Testis (tissue), 2 donors: ENCODE results near the gene URGCP.

Experiments used
- POLR2A ChIP-seq: fragments of 450-650 bp; IDR thresholded peaks from one replicate; pipeline ENCODE4 v1.6.1; 2017; ENCODE audit warnings: antibody characterized with exemption, mild to moderate bottlenecking, moderate library complexity
- TF ChIP-seq, protein P1 (sequence below), 3 experiments: fragments of 450-650 bp in 2 of 3; fragments of 200-600 bp in 1 of 3; sonication (generic) in 1 of 3; IDR thresholded peaks; one replicate each; pipeline ENCODE4 v1.5.1; 2016 to 2019; ENCODE audit warnings: antibody characterized with exemption in 3 of 3, mild to moderate bottlenecking in 2 of 3, moderate library complexity in 1 of 3

DNA sequence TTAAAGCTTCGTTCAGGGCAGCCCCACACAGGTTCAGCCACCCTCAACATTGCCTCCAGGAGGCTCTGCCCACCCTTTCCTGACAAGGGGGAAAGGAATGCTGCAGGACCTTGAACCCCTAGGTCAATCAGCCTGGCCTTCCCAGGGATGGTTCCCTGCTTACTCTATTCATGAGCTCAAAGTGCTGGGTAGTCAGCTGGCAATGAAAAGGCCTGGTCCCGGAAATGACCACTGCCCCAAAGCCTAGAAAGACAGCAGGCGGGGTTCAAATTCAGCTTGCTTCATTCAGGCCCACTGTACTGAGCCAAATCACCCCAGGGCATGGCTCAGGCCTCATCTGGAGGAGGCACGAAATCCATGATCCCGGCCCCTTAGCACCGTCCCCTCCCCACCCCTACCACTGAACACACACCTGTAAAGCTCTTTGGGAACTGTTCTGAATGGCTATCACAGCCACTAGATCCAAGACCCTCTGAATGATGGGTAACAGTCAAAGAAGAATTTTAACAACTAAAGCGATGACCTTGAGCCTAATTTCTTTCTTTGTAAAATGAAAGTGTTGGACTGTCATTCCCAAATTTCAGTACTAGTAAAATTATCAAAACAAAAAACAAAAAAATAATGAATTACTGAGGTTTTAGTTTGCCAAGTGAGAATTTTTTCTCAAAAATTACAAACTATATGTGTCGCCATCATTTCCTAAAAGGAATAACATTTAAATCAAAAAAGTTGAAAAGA lies 1.0 kb downstream of the URGCP start:
- TF ChIP-seq, protein P1, sequence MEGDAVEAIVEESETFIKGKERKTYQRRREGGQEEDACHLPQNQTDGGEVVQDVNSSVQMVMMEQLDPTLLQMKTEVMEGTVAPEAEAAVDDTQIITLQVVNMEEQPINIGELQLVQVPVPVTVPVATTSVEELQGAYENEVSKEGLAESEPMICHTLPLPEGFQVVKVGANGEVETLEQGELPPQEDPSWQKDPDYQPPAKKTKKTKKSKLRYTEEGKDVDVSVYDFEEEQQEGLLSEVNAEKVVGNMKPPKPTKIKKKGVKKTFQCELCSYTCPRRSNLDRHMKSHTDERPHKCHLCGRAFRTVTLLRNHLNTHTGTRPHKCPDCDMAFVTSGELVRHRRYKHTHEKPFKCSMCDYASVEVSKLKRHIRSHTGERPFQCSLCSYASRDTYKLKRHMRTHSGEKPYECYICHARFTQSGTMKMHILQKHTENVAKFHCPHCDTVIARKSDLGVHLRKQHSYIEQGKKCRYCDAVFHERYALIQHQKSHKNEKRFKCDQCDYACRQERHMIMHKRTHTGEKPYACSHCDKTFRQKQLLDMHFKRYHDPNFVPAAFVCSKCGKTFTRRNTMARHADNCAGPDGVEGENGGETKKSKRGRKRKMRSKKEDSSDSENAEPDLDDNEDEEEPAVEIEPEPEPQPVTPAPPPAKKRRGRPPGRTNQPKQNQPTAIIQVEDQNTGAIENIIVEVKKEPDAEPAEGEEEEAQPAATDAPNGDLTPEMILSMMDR (IDR thresholded peaks at IDR 0.05) = no peak
- no peak for TF ChIP-seq POLR2A
